Forelimb muscle (tissue), 1 donor: Measurements from ENCODE around the gene RABGAP1L. TPM values are rescaled to one million over a fixed set of nuclear protein-coding genes. Genes with fewer than 3 reads are reported as not detected.
"Not testable (repeated sequence)": the region's sequence is repeated elsewhere in the genome, so short reads cannot be mapped to it uniquely, and the experiment has no call there.

Experiments used
- DNase-seq: peaks from one replicate; pipeline ENCODE4 v3.0.0-alpha.2; 2013; ENCODE audit warnings: low read depth
- polyA plus RNA-seq: library from polyadenylated mRNA; unstranded; fragments of 120-200 nt; gene quantifications from one replicate; pipeline ENCODE4 v1.2.1, GENCODE V29; 2013; ENCODE audit not compliant: insufficient read length

The RABGAP1L gene
- polyA plus RNA-seq, 1 donor, result 10.3 TPM

GRCh38 chr1:174358786-174359453 lies 199.6 kb downstream of the RABGAP1L start:
- DNase-seq, result no peak

GRCh38 chr1:174359454-174359805 lies 200.1 kb downstream of the RABGAP1L start:
- DNase-seq, result no peak

GRCh38 chr1:174364996-174365736 lies 205.8 kb downstream of the RABGAP1L start:
- DNase-seq, result no peak

DNA sequence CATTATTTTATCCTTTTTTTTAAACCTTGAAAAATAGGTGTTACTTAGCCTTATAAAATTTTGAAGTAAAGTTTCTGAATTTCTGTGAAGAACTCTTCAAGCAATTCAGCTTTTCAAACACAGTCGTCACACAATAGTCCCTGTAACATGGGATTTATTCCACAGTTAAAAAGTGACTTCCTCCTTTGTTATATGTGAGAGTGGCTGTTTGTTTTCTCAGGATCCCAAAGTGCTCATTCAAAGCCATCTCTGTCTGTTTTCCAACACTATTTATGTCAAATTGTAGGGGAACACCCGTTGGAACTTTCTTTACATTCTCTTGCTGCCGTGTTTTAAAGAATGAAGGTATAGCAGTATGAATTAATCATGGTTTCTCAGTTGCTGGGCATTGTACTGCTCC lies 207.6 kb downstream of the RABGAP1L start:
- DNase-seq, result no peak

DNA sequence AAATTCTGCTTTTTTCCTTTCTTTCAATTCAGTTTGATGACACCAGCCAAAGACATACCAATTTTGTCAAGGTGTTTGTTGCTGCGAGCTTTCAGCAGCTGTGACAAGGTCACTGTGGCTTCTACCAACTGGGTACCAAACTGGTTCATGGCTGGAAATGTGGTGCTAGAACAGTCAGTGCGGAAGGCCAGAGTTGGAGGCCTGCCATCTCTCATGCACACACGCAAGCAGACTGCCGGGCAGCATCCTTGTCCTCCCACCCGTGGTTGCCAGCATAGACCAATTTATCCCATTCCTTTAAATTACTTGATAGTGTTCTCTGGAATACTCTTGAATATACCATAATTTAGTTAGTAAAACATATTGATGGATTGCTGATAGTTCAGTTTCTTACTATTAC lies 208.6 kb downstream of the RABGAP1L start:
- no peak for DNase-seq

DNA sequence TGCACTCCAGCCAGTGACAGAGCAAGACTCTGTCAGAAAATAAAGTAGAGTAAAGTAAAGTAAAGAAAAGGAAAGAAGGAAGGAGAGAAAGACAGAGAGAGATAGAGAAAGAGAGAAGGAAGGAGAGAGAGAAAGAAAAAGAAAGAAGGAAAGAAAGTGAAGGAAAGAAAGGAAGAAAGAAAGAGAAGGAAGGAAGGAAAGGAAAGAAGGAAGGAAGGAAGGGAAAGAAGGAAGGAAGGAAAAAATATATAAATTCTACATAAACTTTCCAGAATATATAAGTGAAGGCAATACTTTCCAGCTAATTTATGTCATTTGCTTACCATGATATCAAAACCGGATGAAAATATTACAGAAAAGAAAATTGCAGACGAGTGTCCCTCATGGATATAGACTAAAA lies 216.7 kb downstream of the RABGAP1L start:
- DNase-seq, result no peak

DNA sequence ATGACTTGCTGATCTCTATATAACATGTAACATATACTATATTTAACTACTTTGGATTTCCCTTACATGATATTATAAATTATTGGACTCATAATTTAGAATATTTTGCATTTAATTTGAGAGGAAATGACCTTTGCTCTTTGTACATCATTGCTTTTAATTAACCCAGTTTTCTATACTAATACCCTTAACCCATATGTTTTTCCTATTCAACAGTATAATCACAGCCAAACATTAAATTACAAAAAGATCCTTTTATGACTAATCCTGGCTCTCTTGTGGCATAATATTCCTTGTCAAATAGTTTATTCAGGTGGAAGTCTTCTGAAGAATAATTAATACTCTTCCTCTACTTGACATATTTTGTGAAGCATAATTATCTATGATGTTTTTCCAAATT lies 232.4 kb downstream of the RABGAP1L start:
- no peak for DNase-seq

- no peak for DNase-seq
These were observed 234.6 kb downstream of the RABGAP1L start for GRCh38 chr1:174393885-174394284.

DNA sequence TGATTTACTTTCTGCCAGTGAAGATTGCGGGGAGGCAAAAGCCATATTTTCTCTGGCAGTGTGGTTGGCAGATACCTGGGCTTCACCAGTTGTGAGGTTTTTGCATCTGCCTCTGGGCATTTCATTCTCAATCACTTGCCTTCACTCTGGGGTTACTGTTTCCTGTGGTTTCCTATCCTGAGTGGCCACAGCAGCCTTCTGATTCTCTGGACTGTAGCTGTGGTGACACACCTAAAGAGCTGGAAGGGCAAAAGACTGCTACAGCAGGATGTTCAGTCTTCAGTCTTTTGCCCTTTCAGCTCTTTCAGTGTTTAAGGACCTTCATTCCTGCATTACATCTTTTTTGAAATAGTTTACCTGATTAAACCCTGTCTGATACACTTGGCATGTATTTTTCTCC lies 237.9 kb downstream of the RABGAP1L start:
- DNase-seq, result no peak

DNA sequence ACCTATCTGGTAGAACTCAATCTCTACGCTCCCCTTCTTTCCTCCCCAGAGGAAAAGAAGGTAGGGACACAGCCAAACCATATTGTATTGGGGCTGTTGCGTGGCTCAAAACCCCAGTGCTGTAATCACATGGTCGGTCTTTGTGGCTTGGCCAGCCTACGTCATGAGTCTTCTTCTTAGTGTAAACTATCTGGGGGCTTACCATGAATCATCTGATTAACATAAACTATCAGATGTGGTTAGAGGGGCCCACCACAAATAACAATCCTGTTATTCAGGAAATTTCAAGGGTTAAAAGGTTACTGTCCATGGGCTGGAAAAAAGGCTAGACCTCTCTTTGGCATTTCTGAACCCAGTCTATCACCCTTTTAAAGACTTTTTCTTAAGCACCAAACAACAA lies 238.9 kb downstream of the RABGAP1L start:
- no peak for DNase-seq

- DNase-seq, result no peak
These were observed 239.9 kb downstream of the RABGAP1L start for GRCh38 chr1:174399211-174399610.

DNA sequence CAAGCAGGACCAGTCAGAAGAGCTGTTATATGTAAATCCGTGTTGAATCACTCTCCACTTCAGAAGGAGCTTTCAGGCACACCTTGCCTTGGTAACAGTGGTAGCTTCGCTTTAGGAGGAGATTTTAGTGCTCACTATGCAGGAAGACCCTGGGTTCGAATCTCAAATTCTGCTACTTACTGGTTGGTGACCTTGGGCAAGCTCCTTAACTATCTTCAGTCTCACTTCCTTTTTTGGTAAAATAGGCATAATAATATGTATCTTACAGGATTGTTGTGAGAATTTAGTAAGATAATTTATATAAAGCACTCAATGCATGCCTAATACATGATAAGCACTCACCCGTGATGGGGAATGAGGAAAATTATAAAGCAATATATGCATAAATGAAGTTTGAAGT lies 241.8 kb downstream of the RABGAP1L start:
- no peak for DNase-seq

DNA sequence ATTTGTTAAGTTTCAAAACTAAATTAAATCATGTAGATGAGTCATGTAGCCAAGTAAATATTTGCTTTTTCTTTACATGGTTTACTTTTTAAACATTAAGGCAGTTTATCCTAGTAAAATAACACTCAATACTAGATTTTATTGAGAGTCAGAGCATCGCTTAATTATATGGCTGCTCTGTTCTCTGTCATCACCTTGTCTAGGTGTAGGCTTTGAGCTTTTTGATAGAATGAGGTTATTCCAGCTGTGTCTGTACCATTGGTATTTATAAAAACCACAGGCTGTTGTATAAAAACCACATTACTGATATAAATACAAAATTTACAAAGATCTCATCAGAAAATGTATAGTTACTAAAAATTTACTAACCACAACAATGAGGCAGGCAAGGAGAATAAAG lies 245.9 kb downstream of the RABGAP1L start:
- DNase-seq, result no peak

DNA sequence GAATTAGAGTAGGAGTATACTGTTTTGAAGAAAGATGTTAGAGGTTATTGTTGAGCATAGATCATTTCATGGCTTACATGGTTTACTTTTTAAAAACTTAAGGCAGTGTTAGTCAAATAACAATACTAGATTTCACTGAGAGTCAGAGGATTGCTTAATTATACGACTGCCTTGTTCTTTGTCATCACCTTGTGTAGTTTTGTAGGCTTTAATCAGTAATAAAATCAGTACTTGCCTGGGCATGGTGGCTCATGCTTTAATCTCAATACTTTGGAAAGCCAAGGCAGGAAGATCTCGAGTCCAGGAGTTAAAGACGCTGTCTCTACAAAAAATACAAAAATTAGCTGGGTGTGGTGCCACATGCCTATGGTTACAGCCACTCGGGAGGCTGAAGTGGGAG lies 247.1 kb downstream of the RABGAP1L start:
- no peak for DNase-seq

- DNase-seq, result no peak
These were observed 248.3 kb downstream of the RABGAP1L start for GRCh38 chr1:174407665-174408064.

- no peak for DNase-seq
These were observed 248.8 kb downstream of the RABGAP1L start for GRCh38 chr1:174408146-174408545.

DNA sequence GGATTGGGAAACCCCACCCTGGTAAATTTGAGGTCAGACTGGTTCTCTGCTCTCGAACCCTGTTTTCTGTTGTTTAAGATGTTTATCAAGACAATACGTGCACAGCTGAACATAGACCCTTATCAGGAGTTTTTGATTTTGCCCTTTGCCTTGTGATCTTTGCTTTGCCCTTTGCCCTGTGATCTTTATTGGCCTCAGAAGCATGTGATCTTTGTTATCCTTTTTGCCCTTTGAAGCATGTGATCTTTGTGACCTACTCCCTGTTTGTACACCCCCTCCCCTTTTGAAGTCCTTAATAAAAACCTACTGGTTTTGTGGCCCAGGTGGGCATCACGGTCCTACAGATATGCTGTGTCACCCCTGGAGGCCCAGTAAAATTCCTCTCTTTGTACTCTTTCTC lies 250.5 kb downstream of the RABGAP1L start:
- not testable (repeated sequence) for DNase-seq

- DNase-seq, result no peak
These were observed 254.3 kb downstream of the RABGAP1L start for GRCh38 chr1:174413632-174414031.

- no peak for DNase-seq
These were observed 254.9 kb downstream of the RABGAP1L start for GRCh38 chr1:174414203-174414602.

DNA sequence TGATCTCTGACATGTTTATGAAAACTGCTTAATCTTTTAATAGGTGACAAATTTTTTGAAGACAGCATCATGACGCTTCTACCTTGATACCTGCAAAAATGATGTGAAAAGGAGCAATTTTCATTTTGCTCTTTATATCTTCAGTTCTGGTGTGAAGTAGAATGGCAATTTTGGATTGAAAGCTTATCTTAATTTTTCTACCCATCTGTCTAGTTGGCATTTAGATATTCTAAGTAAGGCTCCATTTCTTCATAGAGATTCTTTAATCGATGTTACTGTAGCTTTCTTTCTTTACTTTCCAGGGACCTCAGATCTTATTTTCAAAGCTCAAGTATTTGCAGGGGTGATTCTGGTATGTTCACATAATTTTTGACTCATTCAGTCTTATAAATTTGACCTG lies 256.2 kb downstream of the RABGAP1L start:
- DNase-seq, result no peak

DNA sequence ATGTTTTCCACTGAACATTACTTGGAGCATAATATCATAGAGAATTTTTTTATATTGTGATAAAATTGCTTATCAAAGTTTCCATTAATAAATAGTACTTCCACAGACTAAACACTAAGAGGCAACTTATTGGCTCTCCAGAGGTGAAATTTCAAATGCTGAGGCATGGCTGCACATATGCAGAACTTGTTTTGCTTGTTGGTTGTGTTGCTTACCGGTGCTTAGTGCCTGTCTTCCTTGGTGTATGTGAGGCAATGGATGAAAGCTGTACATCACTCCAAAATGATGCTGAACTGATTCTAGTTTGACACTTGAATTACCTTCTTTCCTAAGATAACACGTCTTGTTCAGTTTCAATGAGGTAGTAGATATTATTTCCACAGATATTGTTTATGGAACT lies 258.6 kb downstream of the RABGAP1L start:
- no peak for DNase-seq

DNA sequence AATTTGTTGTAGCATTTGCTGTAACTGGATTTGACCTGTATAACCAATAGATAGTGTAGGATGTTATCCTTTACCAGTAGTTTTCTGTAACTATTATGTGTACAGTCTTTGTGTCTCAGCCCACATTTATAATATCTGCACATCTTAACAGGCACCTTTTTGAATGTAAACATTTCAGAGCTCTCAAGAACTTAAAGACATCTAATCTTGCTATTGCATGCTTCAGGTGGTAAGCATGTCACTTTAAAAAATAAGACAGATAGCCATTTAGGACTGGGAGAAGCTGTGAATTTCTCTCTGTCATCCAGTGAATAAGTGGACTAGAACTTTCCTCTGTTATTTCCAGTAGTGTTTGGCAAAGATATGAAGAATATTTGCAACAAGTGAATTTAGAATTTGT lies 265.8 kb downstream of the RABGAP1L start:
- DNase-seq, result no peak

DNA sequence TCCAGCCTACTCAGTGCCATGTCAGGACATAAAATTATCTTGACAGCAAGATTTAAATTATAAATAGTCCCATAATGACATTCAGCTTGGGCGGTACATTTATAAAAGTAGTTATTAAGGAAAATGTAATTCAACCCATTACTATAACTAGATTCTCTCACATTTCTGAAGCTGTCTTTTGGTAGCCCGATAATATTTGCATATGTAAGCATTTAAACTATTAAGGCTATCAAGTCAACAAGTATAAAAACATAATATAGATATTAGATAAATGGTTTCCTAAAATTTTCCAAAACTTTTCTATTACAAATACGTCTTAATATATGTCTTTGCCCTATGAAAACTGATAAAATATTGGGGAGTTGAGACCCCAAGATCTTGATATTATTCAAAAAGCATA lies 266.8 kb downstream of the RABGAP1L start:
- no peak for DNase-seq

DNA sequence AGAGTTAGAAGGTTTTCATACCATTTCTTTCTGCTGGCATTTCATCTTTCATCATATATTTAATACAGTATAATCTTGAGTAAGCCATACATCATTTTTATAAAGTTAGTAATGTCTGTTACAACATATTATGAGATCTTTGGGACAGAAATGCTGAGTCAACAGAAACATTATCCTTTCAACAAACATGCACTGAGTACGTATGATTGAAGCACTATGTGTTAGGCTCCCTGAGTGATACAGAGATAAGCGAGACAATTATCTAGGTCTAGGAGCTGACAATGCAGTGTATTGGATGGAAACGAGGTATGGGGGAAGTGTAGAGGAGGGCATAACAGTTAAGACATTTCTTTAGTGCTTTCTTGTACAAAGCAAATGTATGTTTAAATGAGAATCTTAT lies 268.7 kb downstream of the RABGAP1L start:
- no peak for DNase-seq
